ENCODE data around the gene EMCN.
"Not testable (repeated sequence)": the region's sequence is repeated elsewhere in the genome, so short reads cannot be mapped to it uniquely, and the experiment has no call there.

Gene EMCN

GRCh38 chr4:100414016-100414790, 103.6 kb downstream of the EMCN start:
- H3K79me2 ChIP-seq (ENCODE audit: low read length) = no peaks in the 10 kb centered on the region
- H3K4me2 ChIP-seq (ENCODE audit: low read length) = no peak overlapping the region
- no peaks in the 10 kb centered on the region for H3K4me1 ChIP-seq (ENCODE audit: low read length)
- H3K27ac ChIP-seq (ENCODE audit: low read length) = no peak overlapping the region
- H3K4me3 ChIP-seq (ENCODE audit: low read length) = no peak overlapping the region
- TF ChIP-seq CTCF (IDR thresholded peaks at IDR 0.05; ENCODE audit: low read depth, low read length) = no peak
- H2AFZ ChIP-seq (ENCODE audit: low read depth, low read length) = no peak overlapping the region
- no peaks in the 10 kb centered on the region for H3K36me3 ChIP-seq (replicated peaks; ENCODE audit: low read depth, low read length)
- no peaks in the 10 kb centered on the region; the same call in 1 of the 2 replicates for H3K27me3 ChIP-seq (ENCODE audit: low read depth, low read length)
- no peaks in the 10 kb centered on the region for H4K20me1 ChIP-seq (ENCODE audit: insufficient read depth, low read length)
- H3K9me3 ChIP-seq (ENCODE audit: insufficient read depth, low read length) = no peaks in the 10 kb centered on the region
- H3K9ac ChIP-seq (ENCODE audit: low read length) = no peak overlapping the region

GRCh38 chr4:100391863-100392262, 126.0 kb downstream of the EMCN start:
- no peaks in the 10 kb centered on the region for H3K4me1 ChIP-seq (ENCODE audit: low read length)
- no peak overlapping the region for H3K9ac ChIP-seq (ENCODE audit: low read length)
- no peaks in the 10 kb centered on the region for H3K9me3 ChIP-seq (ENCODE audit: insufficient read depth, low read length)
- no peaks in the 10 kb centered on the region for H3K79me2 ChIP-seq (ENCODE audit: low read length)
- H3K27ac ChIP-seq (ENCODE audit: low read length) = no peak overlapping the region
- H3K36me3 ChIP-seq (replicated peaks; ENCODE audit: low read depth, low read length) = no peaks in the 10 kb centered on the region
- no peak overlapping the region for H2AFZ ChIP-seq (ENCODE audit: low read depth, low read length)
- no peak overlapping the region for H3K4me3 ChIP-seq (ENCODE audit: low read length)
- H4K20me1 ChIP-seq (ENCODE audit: insufficient read depth, low read length) = no peaks in the 10 kb centered on the region
- H3K4me2 ChIP-seq (ENCODE audit: low read length) = no peak overlapping the region
- no peak for TF ChIP-seq CTCF (IDR thresholded peaks at IDR 0.05; ENCODE audit: low read depth, low read length)
- TF ChIP-seq EZH2phosphoT487 (IDR thresholded peaks at IDR 0.05; ENCODE audit: low read depth) = no peak
- no peaks in the 10 kb centered on the region for H3K27me3 ChIP-seq (ENCODE audit: low read depth, low read length)

- Histone ChIP-seq H4K20me1 (ENCODE audit: insufficient read depth, low read length) (no peaks in the 10 kb centered on the region), H3K27ac (ENCODE audit: low read length) (no peak overlapping the region), H3K9ac (ENCODE audit: low read length) (no peak overlapping the region), H3K36me3 (replicated peaks; ENCODE audit: low read depth, low read length) (no peaks in the 10 kb centered on the region), H3K27me3 (ENCODE audit: low read depth, low read length) (no peaks in the 10 kb centered on the region), H3K4me3 (ENCODE audit: low read length) (no peak overlapping the region), H3K79me2 (ENCODE audit: low read length) (no peaks in the 10 kb centered on the region), H3K4me2 (ENCODE audit: low read length) (no peak overlapping the region), H2AFZ (ENCODE audit: low read depth, low read length) (no peak overlapping the region), H3K4me1 (ENCODE audit: low read length) (no peaks in the 10 kb centered on the region), H3K9me3 (ENCODE audit: insufficient read depth, low read length) (no peaks in the 10 kb centered on the region)
- TF ChIP-seq CTCF (IDR thresholded peaks at IDR 0.05; ENCODE audit: low read depth, low read length) (no peak), EZH2phosphoT487 (IDR thresholded peaks at IDR 0.05; ENCODE audit: low read depth) (no peak)
Measured at GRCh38 chr4:100391086-100391485, 126.7 kb downstream of the EMCN start.

DNA sequence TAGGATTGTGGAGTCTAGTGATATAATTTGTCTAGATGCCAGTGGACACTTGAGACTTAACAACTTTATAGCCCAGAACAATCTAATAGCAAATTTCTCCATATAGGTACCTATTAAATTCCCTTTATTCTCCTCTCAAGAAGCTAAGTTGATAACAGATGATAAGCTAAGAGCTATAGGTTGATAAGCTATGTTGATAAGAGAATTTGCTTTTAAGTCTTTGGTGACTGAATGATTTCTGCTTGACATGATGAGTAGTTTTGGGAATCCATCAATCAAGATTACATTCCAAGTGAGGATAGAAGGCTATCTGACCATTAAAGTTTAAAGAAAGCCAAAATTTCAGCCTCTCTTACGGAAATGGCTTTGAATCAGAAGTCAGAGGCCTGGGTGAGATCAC, 131.6 kb downstream of the EMCN start:
- H3K79me2 ChIP-seq (ENCODE audit: low read length) = no peaks in the 10 kb centered on the region
- H4K20me1 ChIP-seq (ENCODE audit: insufficient read depth, low read length) = no peaks in the 10 kb centered on the region
- no peaks in the 10 kb centered on the region for H3K36me3 ChIP-seq (replicated peaks; ENCODE audit: low read depth, low read length)
- H3K9me3 ChIP-seq (ENCODE audit: insufficient read depth, low read length) = no peaks in the 10 kb centered on the region
- no peak overlapping the region for H3K9ac ChIP-seq (ENCODE audit: low read length)
- H3K4me1 ChIP-seq (ENCODE audit: low read length) = no peaks in the 10 kb centered on the region
- no peak overlapping the region for H3K4me3 ChIP-seq (ENCODE audit: low read length)
- no peak overlapping the region for H2AFZ ChIP-seq (ENCODE audit: low read depth, low read length)
- no peaks in the 10 kb centered on the region for H3K27me3 ChIP-seq (ENCODE audit: low read depth, low read length)
- H3K4me2 ChIP-seq (ENCODE audit: low read length) = no peak overlapping the region
- no peak overlapping the region for H3K27ac ChIP-seq (ENCODE audit: low read length)
- TF ChIP-seq EZH2phosphoT487 (IDR thresholded peaks at IDR 0.05; ENCODE audit: low read depth) (no peak), CTCF (IDR thresholded peaks at IDR 0.05; ENCODE audit: low read depth, low read length) (no peak)

DNA sequence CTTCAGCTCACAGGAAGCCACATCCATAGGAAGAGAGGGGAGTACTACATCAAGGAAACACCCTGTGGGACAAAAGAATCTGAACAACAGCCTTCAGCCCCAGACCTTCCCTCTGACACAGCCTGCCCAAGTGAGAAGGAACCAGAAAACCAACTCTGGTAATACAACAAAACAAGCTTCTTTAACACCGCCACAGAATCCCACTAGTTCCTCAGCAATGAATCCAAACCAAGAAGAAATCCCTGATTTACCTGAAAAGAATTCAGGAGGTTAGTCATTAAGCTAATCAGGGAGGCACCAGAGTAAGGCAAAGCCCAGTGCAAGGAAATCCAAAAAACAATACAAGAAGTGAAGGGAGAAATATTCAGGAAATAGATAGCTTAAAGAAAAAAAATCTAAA, 137.4 kb downstream of the EMCN start:
- H3K27ac ChIP-seq (ENCODE audit: low read length); H3K4me1 ChIP-seq (ENCODE audit: low read length); H3K36me3 ChIP-seq (replicated peaks; ENCODE audit: low read depth, low read length); H3K27me3 ChIP-seq (ENCODE audit: low read depth, low read length); H3K9me3 ChIP-seq (ENCODE audit: insufficient read depth, low read length); H3K79me2 ChIP-seq (ENCODE audit: low read length); H3K4me2 ChIP-seq (ENCODE audit: low read length); H2AFZ ChIP-seq (ENCODE audit: low read depth, low read length); H3K4me3 ChIP-seq (ENCODE audit: low read length); H4K20me1 ChIP-seq (ENCODE audit: insufficient read depth, low read length); H3K9ac ChIP-seq (ENCODE audit: low read length): not testable (repeated sequence)
